Ectodermal cell (in vitro differentiated cells): ENCODE measurements around the gene SFTPB.
"Not testable (repeated sequence)": the region's sequence is repeated elsewhere in the genome, so short reads cannot be mapped to it uniquely, and the experiment has no call there.

Experiments
- H3K27ac ChIP-seq: 2 replicates; pipeline ENCODE4 v1.7.0; 2013; ENCODE audit warnings: mild to moderate bottlenecking, low read depth, low read length; ENCODE audit not compliant: insufficient read depth, poor library complexity, severe bottlenecking
- H3K27me3 ChIP-seq: 2 replicates; pipeline ENCODE4 v1.7.0; 2013; ENCODE audit warnings: mild to moderate bottlenecking, low read length; ENCODE audit not compliant: insufficient read depth, control insufficient read depth, poor library complexity, severe bottlenecking
- H3K36me3 ChIP-seq: one replicate; pipeline ENCODE4 v1.7.0; 2013; ENCODE audit warnings: low read length; ENCODE audit not compliant: control insufficient read depth, insufficient read depth
- H3K4me1 ChIP-seq: one replicate; pipeline ENCODE4 v1.7.0; 2013; ENCODE audit warnings: low read length; ENCODE audit not compliant: control insufficient read depth, insufficient read depth
- H3K4me3 ChIP-seq: 2 replicates; pipeline ENCODE4 v1.7.0; 2013; ENCODE audit warnings: low read depth, low read length, control low read depth; ENCODE audit not compliant: insufficient read depth
- H3K9me3 ChIP-seq: 2 replicates; pipeline ENCODE4 v1.7.0; 2013; ENCODE audit warnings: mild to moderate bottlenecking, low read length, moderate library complexity; ENCODE audit not compliant: control insufficient read depth
- WGBS, 2 experiments: methylation state at CpG; one replicate each; pipeline ENCODE4 v1.1.7; 2013; ENCODE audit warnings: missing lambda C conversion rate in 2 of 2; 5-methylcytosine and 5-hydroxymethylcytosine counted together

The SFTPB gene

DNA sequence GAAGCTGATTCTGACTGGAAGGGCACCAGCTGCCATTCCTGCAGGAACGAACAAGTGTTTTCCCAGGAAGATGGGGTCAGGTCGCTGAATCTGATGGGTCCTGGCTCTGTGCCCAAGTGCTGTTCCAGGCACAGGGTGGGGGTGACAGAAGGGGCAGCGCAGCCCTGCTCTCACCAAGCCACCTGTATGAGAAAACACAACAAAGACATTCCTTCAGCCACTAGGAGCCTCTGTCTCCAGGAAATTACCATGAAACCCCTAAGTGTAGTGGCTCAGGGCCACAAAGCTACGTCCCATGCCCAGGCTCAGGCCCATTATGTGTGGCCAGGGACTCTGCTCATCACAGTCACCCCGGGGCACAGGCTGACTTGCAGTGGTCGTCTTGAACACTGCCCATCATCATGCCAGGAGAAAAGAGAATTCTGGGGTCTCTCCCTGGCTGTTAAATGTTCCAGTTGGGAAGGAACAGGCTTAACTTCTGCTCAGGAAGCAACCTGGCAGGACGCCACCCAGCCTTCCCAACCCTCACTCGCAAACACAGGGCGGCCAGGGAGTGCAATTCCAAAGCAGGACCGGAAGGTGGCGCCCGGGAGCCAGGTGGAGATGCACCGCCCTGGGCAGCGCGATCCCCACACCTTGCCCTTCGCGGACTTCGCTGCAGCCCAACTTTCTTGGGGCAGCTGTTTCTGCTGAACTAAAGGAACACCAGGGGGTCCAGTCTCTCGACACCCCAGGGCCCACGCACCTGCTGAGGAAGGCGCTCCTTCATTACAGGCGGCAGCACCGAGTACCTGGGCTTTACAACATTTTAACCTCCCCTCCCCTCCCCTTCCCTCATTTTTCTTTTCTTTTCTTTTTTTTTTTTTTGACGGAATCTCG is 11.0 kb upstream of the SFTPB start:
- Histone ChIP-seq H3K27me3 (peaks cover 10% of the 10 kb centered on the region), H3K36me3 (no peaks in the 10 kb centered on the region), H3K4me1 (no peaks in the 10 kb centered on the region), H3K27ac (no peak overlapping the region), H3K9me3 (no peaks in the 10 kb centered on the region), H3K4me3 (no peak overlapping the region)
- WGBS, 2 experiments: 23 to 26% methylated on average over 25 of the region's 25 CpGs

GRCh38 chr2:85678377-85678776 is 10.4 kb upstream of the SFTPB start:
- Histone ChIP-seq H3K36me3 (no peaks in the 10 kb centered on the region), H3K4me1 (no peaks in the 10 kb centered on the region), H3K4me3 (no peak overlapping the region), H3K27me3 (peaks cover 10% of the 10 kb centered on the region), H3K27ac (no peak overlapping the region), H3K9me3 (no peaks in the 10 kb centered on the region)
- 89% methylated on average over 3 of the region's 3 CpGs for WGBS, 2 experiments

- Histone ChIP-seq H3K9me3 (no peaks in the 10 kb centered on the region), H3K36me3 (no peaks in the 10 kb centered on the region), H3K4me1 (no peaks in the 10 kb centered on the region), H3K27me3 (peaks cover 10% of the 10 kb centered on the region), H3K27ac (no peak overlapping the region), H3K4me3 (no peak overlapping the region)
- 92 to 93% methylated on average over 6 of the region's 6 CpGs for WGBS, 2 experiments
Observed at GRCh38 chr2:85675866-85676548, 8.0 kb upstream of the SFTPB start.

- Histone ChIP-seq H3K9me3 (no peaks in the 10 kb centered on the region), H3K4me1 (no peaks in the 10 kb centered on the region), H3K36me3 (no peaks in the 10 kb centered on the region), H3K4me3 (no peak overlapping the region), H3K27ac (no peak overlapping the region), H3K27me3 (peaks cover 9% of the 10 kb centered on the region)
- WGBS, 2 experiments: 94 to 96% methylated on average over 6 of the region's 6 CpGs
Observed at GRCh38 chr2:85675427-85675826, 7.4 kb upstream of the SFTPB start.

DNA sequence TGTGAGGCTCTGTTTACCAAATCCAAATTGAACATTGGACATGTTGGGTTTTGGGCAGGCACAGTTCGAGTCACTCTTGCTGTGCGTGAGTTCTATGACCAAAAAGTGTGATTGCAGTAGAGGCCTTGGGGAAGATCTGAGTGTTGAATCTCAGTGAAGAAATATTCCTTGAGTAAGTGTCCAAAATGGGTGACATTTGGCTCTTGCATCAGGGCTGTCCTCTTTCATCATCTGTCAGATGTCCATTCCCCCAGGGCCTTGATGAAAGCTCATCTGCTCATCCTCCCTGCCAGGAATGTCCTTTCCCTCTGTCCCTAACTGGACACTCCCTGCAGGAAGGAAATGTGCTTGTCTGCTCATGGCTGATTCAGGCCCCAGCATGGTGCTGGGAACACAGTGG is 6.4 kb upstream of the SFTPB start:
- 95 to 96% methylated on average over 2 of the region's 2 CpGs for WGBS, 2 experiments

GRCh38 chr2:85673716-85674375 is 5.8 kb upstream of the SFTPB start:
- Histone ChIP-seq H3K27ac (no peak overlapping the region), H3K4me3 (no peak overlapping the region), H3K4me1 (no peaks in the 10 kb centered on the region), H3K36me3 (no peaks in the 10 kb centered on the region), H3K9me3 (no peaks in the 10 kb centered on the region), H3K27me3 (no peaks in the 10 kb centered on the region)
- WGBS, 2 experiments: 87 to 89% methylated on average over 11 of the region's 11 CpGs

More for the DNA sequence above, 6.4 kb upstream of the SFTPB start:
- H3K4me3 ChIP-seq: no peak overlapping the region
- H3K27me3 ChIP-seq: peaks cover 3% of the 10 kb centered on the region
- H3K4me1 ChIP-seq: no peaks in the 10 kb centered on the region
- no peaks in the 10 kb centered on the region for H3K36me3 ChIP-seq
- H3K27ac ChIP-seq: no peak overlapping the region
- H3K9me3 ChIP-seq: no peaks in the 10 kb centered on the region

GRCh38 chr2:85672456-85672855 is 4.5 kb upstream of the SFTPB start:
- no peaks in the 10 kb centered on the region for H3K27me3 ChIP-seq
- 87 to 91% methylated on average over 9 of the region's 9 CpGs for WGBS, 2 experiments
- H3K36me3 ChIP-seq: no peaks in the 10 kb centered on the region
- no peaks in the 10 kb centered on the region for H3K9me3 ChIP-seq
- no peak overlapping the region for H3K27ac ChIP-seq
- H3K4me3 ChIP-seq: no peak overlapping the region
- H3K4me1 ChIP-seq: no peaks in the 10 kb centered on the region

GRCh38 chr2:85670416-85670815 is 2.4 kb upstream of the SFTPB start:
- H3K36me3 ChIP-seq, H3K9me3 ChIP-seq, H3K4me3 ChIP-seq, H3K4me1 ChIP-seq, H3K27ac ChIP-seq, H3K27me3 ChIP-seq: not testable (repeated sequence)
- WGBS, 2 experiments: 88 to 90% methylated on average over 11 to 13 of the region's 13 CpGs

DNA sequence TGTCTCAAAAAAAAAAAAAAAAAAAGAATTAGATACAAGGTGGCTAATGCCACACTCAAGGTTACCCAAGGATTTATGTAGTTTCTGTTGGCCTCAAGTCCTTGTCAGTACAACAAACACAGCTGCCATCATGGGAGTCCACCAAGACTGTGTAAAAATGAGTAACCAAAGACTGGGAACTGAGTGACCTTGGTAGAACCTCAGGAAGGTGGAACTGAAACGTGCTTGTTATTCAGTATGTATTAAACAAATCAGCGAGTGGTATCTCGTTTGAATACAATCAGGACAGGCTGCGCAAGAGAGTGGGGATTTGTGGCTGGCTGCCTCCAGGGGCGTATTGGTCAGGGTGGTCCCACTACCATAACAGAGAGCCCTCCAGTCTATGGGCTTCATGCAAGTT is 1.6 kb upstream of the SFTPB start:
- Histone ChIP-seq H3K9me3 (no peaks in the 10 kb centered on the region), H3K27ac (no peak overlapping the region), H3K36me3 (no peaks in the 10 kb centered on the region), H3K4me1 (no peaks in the 10 kb centered on the region), H3K4me3 (no peak overlapping the region), H3K27me3 (no peaks in the 10 kb centered on the region)
- 88 to 92% methylated on average over 5 of the region's 5 CpGs for WGBS, 2 experiments

GRCh38 chr2:85668857-85669142 is 801 bp upstream of the SFTPB start:
- H3K9me3 ChIP-seq: no peaks in the 10 kb centered on the region
- H3K27ac ChIP-seq: no peak overlapping the region
- H3K27me3 ChIP-seq: no peaks in the 10 kb centered on the region
- no peaks in the 10 kb centered on the region for H3K36me3 ChIP-seq
- no peaks in the 10 kb centered on the region for H3K4me1 ChIP-seq
- H3K4me3 ChIP-seq: no peak overlapping the region
- WGBS, 2 experiments: 75% methylated on average over 3 of the region's 3 CpGs
